K562 treated with DMSO at 1 percent for 48 hours (cell line): Measurements from ENCODE around the gene GABRG1. TPM values are rescaled to one million over a fixed set of nuclear protein-coding genes. Genes with fewer than 3 reads are reported as not detected.

Experiments used
- total RNA-seq: library from RNA; unstranded; fragments of 300-600 nt; gene quantifications from 2 replicates; pipeline ENCODE4 v1.2.3, GENCODE V29; 2022; ENCODE audit warnings: low replicate concordance; ENCODE audit errors: extremely low read depth

GABRG1 gene
- total RNA-seq, result not detected in 2 replicates

GRCh38 chr4:46123913-46124755 is at the start of gene GABRG1:
TSS of gene GABRG1 (minus strand) at chr4:46124054. CDS start at chr4:46123913, 141 bp downstream.

